Parathyroid adenoma (tissue), 2 donors: ENCODE measurements around the gene SSBP2.
"Not testable (repeated sequence)": the region's sequence is repeated elsewhere in the genome, so short reads cannot be mapped to it uniquely, and the experiment has no call there.

ENCODE experiments used
- H2AFZ ChIP-seq: fragments of 300-600 bp; sonication (generic); one replicate; pipeline ENCODE4 v1.7.0; 2017; ENCODE audit warnings: antibody characterized with exemption, mild to moderate bottlenecking
- H3K27ac ChIP-seq: fragments of 300-600 bp; sonication (generic); one replicate; pipeline ENCODE4 v1.7.0; 2017
- H3K27me3 ChIP-seq: fragments of 300-600 bp; sonication (generic); one replicate; pipeline ENCODE4 v1.7.0; 2017; ENCODE audit warnings: low read length; ENCODE audit not compliant: control insufficient read depth, insufficient read depth
- H3K36me3 ChIP-seq: fragments of 300-600 bp; sonication (generic); one replicate; pipeline ENCODE4 v1.7.0; 2017; ENCODE audit warnings: low read length; ENCODE audit not compliant: control insufficient read depth, insufficient read depth
- H3K4me1 ChIP-seq: fragments of 300-600 bp; sonication (generic); one replicate; pipeline ENCODE4 v1.7.0; 2017; ENCODE audit warnings: control low read depth
- H3K4me2 ChIP-seq: fragments of 300-600 bp; sonication (generic); one replicate; pipeline ENCODE4 v1.7.0; 2017; ENCODE audit warnings: low read length
- H3K4me3 ChIP-seq: fragments of 300-600 bp; sonication (generic); one replicate; pipeline ENCODE4 v1.7.0; 2017; ENCODE audit warnings: low read depth, low read length
- H3K79me2 ChIP-seq: fragments of 300-600 bp; sonication (generic); one replicate; pipeline ENCODE4 v1.7.0; 2017; ENCODE audit warnings: control low read depth
- H3K9ac ChIP-seq: fragments of 300-600 bp; sonication (generic); one replicate; pipeline ENCODE4 v1.7.0; 2017; ENCODE audit warnings: mild to moderate bottlenecking
- H3K9me3 ChIP-seq: fragments of 300-600 bp; sonication (generic); one replicate; pipeline ENCODE4 v1.7.0; 2017; ENCODE audit warnings: low read length; ENCODE audit not compliant: control insufficient read depth
- CTCF ChIP-seq: fragments of 300-600 bp; sonication (generic); IDR thresholded peaks from one replicate; pipeline ENCODE4 v1.7.0; 2017; ENCODE audit warnings: antibody characterized with exemption, mild to moderate bottlenecking
- donor health status: primary hyperparathyroidism.

SSBP2 gene

GRCh38 chr5:81408496-81408895 lies 342.4 kb downstream of the SSBP2 start:
- Histone ChIP-seq H3K4me1 (peaks cover 7% of the 10 kb centered on the region), H3K27me3 (no peaks in the 10 kb centered on the region), H3K4me2 (no peak overlapping the region), H3K4me3 (no peak overlapping the region), H3K9me3 (no peaks in the 10 kb centered on the region), H3K36me3 (no peaks in the 10 kb centered on the region), H2AFZ (no peak overlapping the region), H3K9ac (no peak overlapping the region), H3K79me2 (no peaks in the 10 kb centered on the region), H3K27ac (no peak overlapping the region)
- TF ChIP-seq CTCF = no peak

- not testable (repeated sequence) for H3K27ac ChIP-seq, H2AFZ ChIP-seq, H3K79me2 ChIP-seq, H3K27me3 ChIP-seq, H3K9ac ChIP-seq, H3K9me3 ChIP-seq, H3K36me3 ChIP-seq, H3K4me2 ChIP-seq, H3K4me3 ChIP-seq, H3K4me1 ChIP-seq
Measured at GRCh38 chr5:81407811-81408210, 343.1 kb downstream of the SSBP2 start.

DNA sequence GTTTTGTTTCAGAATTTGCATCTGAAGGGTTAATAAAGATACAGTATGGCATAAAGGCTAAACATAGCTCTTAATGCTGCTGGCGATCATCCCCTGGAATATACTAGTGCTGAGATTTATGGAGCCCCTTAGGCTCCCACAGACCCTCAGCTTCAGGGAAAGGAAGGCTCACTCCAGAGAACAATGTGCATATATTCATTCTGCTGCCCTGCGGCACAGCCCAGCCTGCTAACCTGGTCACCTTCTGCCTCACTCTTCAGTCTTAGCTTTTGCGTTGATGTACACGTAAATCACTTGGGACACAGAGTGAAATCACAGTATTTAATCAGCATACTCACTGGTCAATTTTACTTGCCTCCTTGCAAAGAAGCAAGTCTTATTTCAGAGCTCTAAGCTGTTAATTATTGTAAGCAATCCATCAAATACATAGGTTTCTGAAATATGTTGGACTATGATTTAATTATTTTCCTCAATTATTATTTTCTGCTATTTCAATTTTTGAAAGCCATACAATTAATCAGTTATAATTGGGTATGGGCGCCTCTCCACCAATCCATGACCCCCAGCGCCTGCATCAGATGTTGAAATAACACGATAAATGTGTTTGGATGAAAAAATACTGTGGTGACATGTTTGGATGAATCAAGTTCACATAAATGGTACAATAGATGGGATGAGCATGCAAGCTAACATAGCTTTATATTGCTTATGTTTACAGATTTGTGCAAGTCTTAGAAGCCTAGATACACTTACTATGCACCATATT lies 345.6 kb downstream of the SSBP2 start:
- TF ChIP-seq CTCF = no peak
- no peaks in the 10 kb centered on the region for H3K36me3 ChIP-seq
- no peak overlapping the region for H3K9ac ChIP-seq
- H2AFZ ChIP-seq = no peak overlapping the region
- no peak overlapping the region for H3K4me2 ChIP-seq
- no peaks in the 10 kb centered on the region for H3K79me2 ChIP-seq
- H3K4me3 ChIP-seq = no peak overlapping the region
- H3K27me3 ChIP-seq = no peaks in the 10 kb centered on the region
- H3K4me1 ChIP-seq = peaks cover 7% of the 10 kb centered on the region
- H3K27ac ChIP-seq = no peak overlapping the region
- H3K9me3 ChIP-seq = no peaks in the 10 kb centered on the region

GRCh38 chr5:81402192-81402930 lies 348.5 kb downstream of the SSBP2 start:
- no peaks in the 10 kb centered on the region for H3K9me3 ChIP-seq
- no peak for TF ChIP-seq CTCF
- H3K79me2 ChIP-seq = no peaks in the 10 kb centered on the region
- H3K4me2 ChIP-seq = no peak overlapping the region
- no peaks in the 10 kb centered on the region for H3K4me1 ChIP-seq
- H3K36me3 ChIP-seq = no peaks in the 10 kb centered on the region
- H3K9ac ChIP-seq = no peak overlapping the region
- no peak overlapping the region for H2AFZ ChIP-seq
- H3K4me3 ChIP-seq = no peak overlapping the region
- H3K27me3 ChIP-seq = no peaks in the 10 kb centered on the region
- H3K27ac ChIP-seq = no peak overlapping the region

DNA sequence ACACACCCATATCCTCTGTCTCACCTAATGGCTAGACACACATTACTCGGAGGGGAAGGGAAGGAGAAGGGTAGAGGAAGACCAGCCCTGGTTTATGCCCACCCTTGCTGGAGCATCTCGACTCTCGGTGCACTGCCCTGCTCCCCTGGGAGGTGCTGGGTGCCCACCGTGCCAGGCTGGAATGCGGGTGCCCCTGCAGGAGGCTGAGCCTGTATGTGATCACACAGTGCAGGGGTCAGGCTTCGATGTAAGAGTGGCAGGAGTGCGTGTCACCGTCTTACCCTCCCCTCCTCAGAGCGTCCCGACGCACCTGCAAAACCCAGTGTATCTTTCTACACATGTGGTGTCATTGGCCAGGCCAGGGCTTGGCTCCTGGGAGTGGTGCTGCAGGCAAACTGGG lies 349.6 kb downstream of the SSBP2 start:
- no peaks in the 10 kb centered on the region for H3K36me3 ChIP-seq
- H3K4me2 ChIP-seq = no peak overlapping the region
- H3K27ac ChIP-seq = no peak overlapping the region
- no peaks in the 10 kb centered on the region for H3K4me1 ChIP-seq
- H2AFZ ChIP-seq = no peak overlapping the region
- no peak overlapping the region for H3K4me3 ChIP-seq
- no peaks in the 10 kb centered on the region for H3K9me3 ChIP-seq
- no peaks in the 10 kb centered on the region for H3K27me3 ChIP-seq
- H3K9ac ChIP-seq = no peak overlapping the region
- no peak for TF ChIP-seq CTCF
- H3K79me2 ChIP-seq = no peaks in the 10 kb centered on the region
